ENCODE data around the gene RCN2.

DNA sequence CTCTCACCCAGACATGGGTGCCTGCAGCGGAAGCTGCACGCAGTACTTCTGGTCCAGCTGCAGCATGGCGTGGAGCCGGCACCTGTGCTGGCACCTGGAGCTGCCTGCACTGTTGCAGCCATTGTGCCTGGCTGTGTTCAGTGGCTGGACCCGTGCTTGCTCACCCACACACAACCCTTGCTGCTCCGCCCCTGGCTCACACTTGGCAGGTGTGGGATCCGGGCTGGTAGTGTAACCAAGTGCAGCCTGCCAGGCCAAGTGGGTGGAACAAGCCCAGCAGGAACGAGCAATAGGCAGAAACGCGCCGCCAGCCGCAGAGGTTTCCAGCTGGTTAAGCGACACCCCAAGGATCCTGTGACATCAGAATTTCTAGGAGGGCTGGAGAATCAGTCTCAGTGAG is 15.2 kb upstream of the RCN2 start:
- TF ChIP-seq TEAD4 (IDR thresholded peaks at IDR 0.05), result no peak
- TF ChIP-seq YY1 (IDR thresholded peaks at IDR 0.05; ENCODE audit: low read depth), result 0 out of 2 replicates have a peak, but pooled peaks have one; percentile 21
- no peak for TF ChIP-seq CEBPB (IDR thresholded peaks at IDR 0.05)
- no peak for TF ChIP-seq RAD21 (IDR thresholded peaks at IDR 0.05; ENCODE audit: low read depth)
- TF ChIP-seq FOXM1 (IDR thresholded peaks at IDR 0.05; ENCODE audit: borderline replicate concordance, low read depth), result no peak
- TF ChIP-seq CREB1 (IDR thresholded peaks at IDR 0.05; ENCODE audit: low read depth), result no peak
- peak; percentile 53 for TF ChIP-seq NFIC (IDR thresholded peaks at IDR 0.05)
- no peak for TF ChIP-seq ZBTB7A (IDR thresholded peaks at IDR 0.05; ENCODE audit: low read depth)
- TF ChIP-seq TAF1 (IDR thresholded peaks at IDR 0.05; ENCODE audit: low read depth), result no peak
- TF ChIP-seq EP300 (IDR thresholded peaks at IDR 0.05; ENCODE audit: borderline replicate concordance), result no peak
- no peak for TF ChIP-seq EGR1 (IDR thresholded peaks at IDR 0.05)
- TF ChIP-seq REST (IDR thresholded peaks at IDR 0.05; ENCODE audit: low read depth), result no peak
- TF ChIP-seq, protein P1, sequence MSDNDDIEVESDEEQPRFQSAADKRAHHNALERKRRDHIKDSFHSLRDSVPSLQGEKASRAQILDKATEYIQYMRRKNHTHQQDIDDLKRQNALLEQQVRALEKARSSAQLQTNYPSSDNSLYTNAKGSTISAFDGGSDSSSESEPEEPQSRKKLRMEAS (IDR thresholded peaks at IDR 0.05), result no peak
- TF ChIP-seq TCF12 (IDR thresholded peaks at IDR 0.05; ENCODE audit: low read depth), result no peak

All from Ishikawa (cell line).